OCI-LY1 (cell line): ENCODE measurements around the gene SATB1.

ENCODE experiments used
- H2AFZ ChIP-seq: fragments of 200-600 bp; sonication (generic), shearing (Covaris generic); 2 replicates; pipeline ENCODE4 v1.6.0; 2014; ENCODE audit warnings: antibody characterized with exemption, mild to moderate bottlenecking, low read length
- H3F3A ChIP-seq: fragments of 200-600 bp; sonication (generic), shearing (Covaris generic); 2 replicates; pipeline ENCODE4 v1.6.0; 2014; ENCODE audit warnings: mild to moderate bottlenecking, antibody characterized with exemption, low read length, moderate library complexity; ENCODE audit not compliant: insufficient read depth
- H3K27ac ChIP-seq: fragments of 200-600 bp; sonication (generic); 2 replicates; pipeline ENCODE4 v1.5.1; 2014; ENCODE audit warnings: low read length, mixed run types, mild to moderate bottlenecking, low read depth; ENCODE audit not compliant: poor library complexity, severe bottlenecking
- H3K27me3 ChIP-seq: fragments of 200-600 bp; sonication (generic); 2 replicates; pipeline ENCODE4 v1.6.0; 2014; ENCODE audit warnings: antibody characterized with exemption, mild to moderate bottlenecking, low read length, moderate library complexity; ENCODE audit not compliant: insufficient read depth
- H3K36me3 ChIP-seq: fragments of 200-600 bp; sonication (generic); 2 replicates; pipeline ENCODE4 v1.6.1; 2014; ENCODE audit warnings: mild to moderate bottlenecking, antibody characterized with exemption, low read length, moderate library complexity, mixed read lengths; ENCODE audit not compliant: insufficient read depth
- H3K4me1 ChIP-seq: fragments of 200-600 bp; sonication (generic); 2 replicates; pipeline ENCODE4 v1.5.1; 2014; ENCODE audit warnings: mild to moderate bottlenecking, low read length, moderate library complexity; ENCODE audit not compliant: insufficient read depth, severe bottlenecking
- H3K4me2 ChIP-seq: fragments of 200-600 bp; sonication (generic), shearing (Covaris generic); 2 replicates; pipeline ENCODE4 v1.6.1; 2014; ENCODE audit warnings: low read length
- H3K4me3 ChIP-seq: fragments of 200-600 bp; sonication (generic); 2 replicates; pipeline ENCODE4 v1.5.1; 2014; ENCODE audit warnings: low read length, low read depth, mild to moderate bottlenecking, mixed read lengths; ENCODE audit not compliant: poor library complexity, severe bottlenecking
- H3K79me2 ChIP-seq: fragments of 200-600 bp; shearing (Covaris generic); 2 replicates; pipeline ENCODE4 v1.6.1; 2016; ENCODE audit warnings: mixed run types, low read length, mixed read lengths; ENCODE audit not compliant: insufficient read depth
- H3K9ac ChIP-seq: fragments of 200-600 bp; sonication (generic), shearing (Covaris generic); 2 replicates; pipeline ENCODE4 v1.6.1; 2014; ENCODE audit warnings: mild to moderate bottlenecking, low read length, mixed read lengths
- H3K9me2 ChIP-seq: fragments of 200-600 bp; sonication (generic), shearing (Covaris generic); 2 replicates; pipeline ENCODE4 v1.6.1; 2014; ENCODE audit warnings: low read depth, mild to moderate bottlenecking, low read length, mixed read lengths
- H3K9me3 ChIP-seq: fragments of 200-600 bp; shearing (Covaris generic); 2 replicates; pipeline ENCODE4 v1.6.1; 2014; ENCODE audit warnings: low read length, mixed read lengths
- H4K20me1 ChIP-seq: fragments of 200-600 bp; sonication (generic), shearing (Covaris generic); 2 replicates; pipeline ENCODE4 v1.6.0; 2016; ENCODE audit warnings: mild to moderate bottlenecking, low read length; ENCODE audit not compliant: insufficient read depth
- EZH2 ChIP-seq: fragments of 200-600 bp; sonication (generic), shearing (Covaris generic); IDR thresholded peaks from 2 replicates; pipeline ENCODE4 v1.8.0; 2017; ENCODE audit warnings: borderline replicate concordance, mixed run types, mild to moderate bottlenecking, antibody characterized with exemption, low read length, moderate library complexity, mixed read lengths
- TF ChIP-seq, protein P1 (sequence below): fragments of 200-600 bp; sonication (generic), shearing (Covaris generic); IDR thresholded peaks from 2 replicates; pipeline ENCODE4 v1.5.1; 2017; ENCODE audit warnings: mild to moderate bottlenecking, antibody characterized with exemption, low read length, moderate library complexity, mixed read lengths

The SATB1 gene

DNA sequence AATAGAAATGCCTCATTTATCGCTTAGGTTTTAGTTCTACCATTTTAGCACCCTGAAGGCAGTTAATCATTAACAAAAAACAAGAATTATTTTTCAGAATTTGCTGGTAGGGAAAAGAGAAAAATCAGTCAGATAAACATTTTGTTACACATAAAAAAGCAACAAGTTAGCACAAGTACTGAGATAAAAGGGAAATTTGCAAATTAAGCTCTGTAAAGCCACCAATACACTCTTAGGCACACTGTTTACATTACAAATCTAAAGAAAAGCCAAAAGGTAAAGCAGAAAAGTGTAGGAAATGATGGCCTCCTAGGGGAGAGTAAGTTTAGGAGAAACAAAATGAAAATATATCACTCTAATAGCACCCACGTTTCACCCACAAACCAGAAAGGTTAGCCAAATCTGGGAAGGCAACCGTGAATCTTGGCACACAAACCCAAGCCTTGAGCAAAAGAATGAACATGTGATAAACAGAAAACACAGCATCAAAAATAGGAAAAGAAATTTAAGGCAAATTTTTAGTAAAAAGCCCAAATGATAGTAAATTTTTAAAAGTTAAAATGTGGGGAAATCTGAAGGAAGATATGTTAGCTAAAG, 1.6 kb upstream of the SATB1 start:
- TF ChIP-seq EZH2, result no peak
- TF ChIP-seq, protein P1, sequence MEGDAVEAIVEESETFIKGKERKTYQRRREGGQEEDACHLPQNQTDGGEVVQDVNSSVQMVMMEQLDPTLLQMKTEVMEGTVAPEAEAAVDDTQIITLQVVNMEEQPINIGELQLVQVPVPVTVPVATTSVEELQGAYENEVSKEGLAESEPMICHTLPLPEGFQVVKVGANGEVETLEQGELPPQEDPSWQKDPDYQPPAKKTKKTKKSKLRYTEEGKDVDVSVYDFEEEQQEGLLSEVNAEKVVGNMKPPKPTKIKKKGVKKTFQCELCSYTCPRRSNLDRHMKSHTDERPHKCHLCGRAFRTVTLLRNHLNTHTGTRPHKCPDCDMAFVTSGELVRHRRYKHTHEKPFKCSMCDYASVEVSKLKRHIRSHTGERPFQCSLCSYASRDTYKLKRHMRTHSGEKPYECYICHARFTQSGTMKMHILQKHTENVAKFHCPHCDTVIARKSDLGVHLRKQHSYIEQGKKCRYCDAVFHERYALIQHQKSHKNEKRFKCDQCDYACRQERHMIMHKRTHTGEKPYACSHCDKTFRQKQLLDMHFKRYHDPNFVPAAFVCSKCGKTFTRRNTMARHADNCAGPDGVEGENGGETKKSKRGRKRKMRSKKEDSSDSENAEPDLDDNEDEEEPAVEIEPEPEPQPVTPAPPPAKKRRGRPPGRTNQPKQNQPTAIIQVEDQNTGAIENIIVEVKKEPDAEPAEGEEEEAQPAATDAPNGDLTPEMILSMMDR, result no peak
- Histone ChIP-seq H3K9me2 (no peaks in the 10 kb centered on the region), H2AFZ (no peak overlapping the region), H4K20me1 (no peaks in the 10 kb centered on the region), H3K36me3 (no peaks in the 10 kb centered on the region), H3K9me3 (no peaks in the 10 kb centered on the region), H3K27ac (peak overlapping the region; percentile 42), H3K9ac (no peak overlapping the region), H3K27me3 (no peaks in the 10 kb centered on the region), H3K4me2 (peak overlapping the region; percentile 22; the same call in 1 of the 2 replicates), H3K79me2 (no peaks in the 10 kb centered on the region), H3K4me1 (peaks cover 27% of the 10 kb centered on the region), H3K4me3 (peak overlapping the region; percentile 72), H3F3A (no peaks in the 10 kb centered on the region)

DNA sequence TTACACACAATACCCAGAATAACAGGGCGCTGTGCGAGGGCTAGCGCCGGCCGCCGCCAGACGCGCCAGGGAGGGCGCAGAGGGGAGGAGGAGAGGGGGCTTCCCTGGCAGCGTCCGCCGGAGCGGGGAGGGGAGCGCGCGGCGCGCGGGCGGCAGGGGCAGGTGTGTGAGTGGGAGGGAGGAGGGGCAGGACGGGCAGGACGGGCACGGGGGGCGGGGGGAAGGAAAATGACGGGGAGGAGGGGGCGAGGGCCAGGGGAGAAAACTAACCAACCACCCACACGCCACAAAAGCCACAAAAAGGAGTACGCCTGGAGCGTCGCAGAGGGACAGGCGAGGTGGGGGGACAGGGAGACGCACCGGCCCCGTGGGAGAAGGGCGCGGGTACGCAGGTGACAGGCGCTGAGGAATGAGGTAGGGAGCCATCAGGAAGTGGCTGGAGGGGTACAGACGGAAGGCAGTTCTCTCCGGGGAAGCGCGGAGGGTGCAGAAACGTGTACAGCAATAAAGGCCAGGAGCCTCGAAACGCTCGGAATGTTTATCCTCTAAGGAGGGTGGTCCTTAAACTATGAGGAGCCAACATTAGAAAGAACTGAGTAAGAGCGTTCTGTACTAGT, 610 bp upstream of the SATB1 start:
- Histone ChIP-seq H3K4me2 (peak overlapping the region; percentile 79), H3F3A (no peaks in the 10 kb centered on the region), H3K9me3 (no peaks in the 10 kb centered on the region), H3K27ac (peak overlapping the region; percentile 42), H3K9me2 (no peaks in the 10 kb centered on the region), H3K4me3 (peak overlapping the region; percentile 72), H3K9ac (peak overlapping the region; percentile 68; the same call in 1 of the 2 replicates), H3K27me3 (no peaks in the 10 kb centered on the region), H4K20me1 (no peaks in the 10 kb centered on the region), H3K79me2 (no peaks in the 10 kb centered on the region), H3K4me1 (peaks cover 27% of the 10 kb centered on the region), H3K36me3 (no peaks in the 10 kb centered on the region), H2AFZ (no peak overlapping the region)
- TF ChIP-seq EZH2, result no peak
- TF ChIP-seq, protein P1, result no peak

DNA sequence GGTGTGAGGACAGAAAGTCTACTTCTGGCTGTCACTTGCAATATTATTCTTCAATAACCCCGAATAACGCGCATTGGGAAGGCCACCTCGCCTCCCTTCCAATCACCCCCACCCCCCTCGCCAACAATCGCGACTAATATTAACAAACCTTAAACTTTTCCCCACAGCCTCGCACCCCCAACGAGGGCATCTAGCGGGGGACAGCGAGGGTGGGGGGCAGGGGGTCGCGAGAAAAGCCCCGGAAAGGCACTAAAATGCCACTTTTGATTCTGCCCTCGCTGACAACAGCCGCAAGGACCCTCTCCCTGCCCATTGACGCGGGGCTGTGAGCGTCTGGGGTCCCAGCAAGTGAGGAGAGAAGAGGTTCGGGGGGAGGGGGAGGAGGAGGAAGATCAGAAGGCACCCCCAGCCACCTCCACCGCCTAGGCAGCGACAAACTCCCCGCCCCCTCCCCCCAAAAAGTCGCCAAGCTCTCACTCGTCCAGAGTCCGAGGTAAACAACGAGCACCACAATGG, 868 bp downstream of the SATB1 start:
- TF ChIP-seq, protein P1, result no peak
- no peak for TF ChIP-seq EZH2
- no peaks in the 10 kb centered on the region for H3K9me3 ChIP-seq
- H4K20me1 ChIP-seq, result no peaks in the 10 kb centered on the region
- H3K27me3 ChIP-seq, result no peaks in the 10 kb centered on the region
- H3K4me3 ChIP-seq, result peak overlapping the region; percentile 72
- no peaks in the 10 kb centered on the region for H3K9me2 ChIP-seq
- H3K27ac ChIP-seq, result peak overlapping the region; percentile 40
- peak overlapping the region; percentile 68 for H3K9ac ChIP-seq
- no peaks in the 10 kb centered on the region for H3F3A ChIP-seq
- peaks cover 27% of the 10 kb centered on the region for H3K4me1 ChIP-seq
- peak overlapping the region; percentile 79 for H3K4me2 ChIP-seq
- H2AFZ ChIP-seq, result no peak overlapping the region
- H3K79me2 ChIP-seq, result no peaks in the 10 kb centered on the region
- peaks cover 14% of the 10 kb centered on the region; the same call in 1 of the 2 replicates for H3K36me3 ChIP-seq
